SK-N-MC (cell line): ENCODE data around the gene EPN3.

ENCODE experiments used
- EZH2 ChIP-seq: fragments of 200-600 bp; sonication (generic); IDR thresholded peaks from one replicate; pipeline ENCODE4 v1.6.1; 2017; ENCODE audit warnings: antibody characterized with exemption
- POLR2AphosphoS5 ChIP-seq: IDR thresholded peaks from 2 replicates; pipeline ENCODE4 v1.6.1; 2012; ENCODE audit warnings: mild to moderate bottlenecking, low read depth, low read length, borderline replicate concordance

GRCh38 chr17:50547035-50547735 is 14.7 kb downstream of the EPN3 start, which contains the start of gene SPATA20:
- no peak for TF ChIP-seq POLR2AphosphoS5
- no peak for TF ChIP-seq EZH2
